AG04450 (cell line): ENCODE measurements around the gene RASGRF2. TPM values are rescaled to one million over a fixed set of nuclear protein-coding genes. Genes with fewer than 3 reads are reported as not detected.
"Not testable (repeated sequence)": the region's sequence is repeated elsewhere in the genome, so short reads cannot be mapped to it uniquely, and the experiment has no call there.

ENCODE experiments used
- CTCF ChIA-PET: fragments of 300-600, 350-600 bp; formaldehyde crosslinking; extraction: SDS; loops from one replicate; lab custom pipeline; 2022; ENCODE audit warnings: antibody characterized with exemption, inconsistent platforms; lab: Charles Lee
- POLR2A ChIA-PET: fragments of 350-600 bp; formaldehyde crosslinking; extraction: SDS; loops from one replicate; lab custom pipeline; 2021; ENCODE audit warnings: antibody characterized with exemption, inconsistent platforms; lab: Yijun Ruan, JAX
- DNase-seq: peaks from one replicate; pipeline ENCODE4 v3.0.0-alpha.2; 2011; ENCODE audit warnings: low read depth, low spot score
- H3K27ac ChIP-seq: one replicate; pipeline ENCODE4 v1.5.1; 2012; ENCODE audit warnings: low read depth, low read length, control low read depth
- H3K27me3 ChIP-seq: one replicate; pipeline ENCODE4 v1.6.0; 2012; ENCODE audit warnings: low read length; ENCODE audit not compliant: control insufficient read depth, insufficient read depth
- H3K4me3 ChIP-seq: 2 replicates; pipeline ENCODE4 v1.5.1; 2011; ENCODE audit warnings: mild to moderate bottlenecking, low read depth, low read length, control low read depth
- H3K9me3 ChIP-seq: 2 replicates; pipeline ENCODE4 v1.5.1; 2012; ENCODE audit warnings: low read length; ENCODE audit not compliant: control insufficient read depth, insufficient read depth
- CTCF ChIP-seq: IDR thresholded peaks from 2 replicates; pipeline ENCODE4 v1.5.1; 2011; ENCODE audit warnings: low read depth, low read length, control low read depth, inconsistent platforms
- polyA plus RNA-seq: library from polyadenylated mRNA; depleted of rRNA; stranded (reverse); fragments of >200 nt; gene quantifications from 2 replicates; pipeline ENCODE4 v1.2.3, GENCODE V29; 2011
- small RNA-seq: library from RNA; depleted of rRNA; stranded (forward); fragments of <200 nt; gene quantifications from one replicate; pipeline ENCODE3, GENCODE V24; 2012; ENCODE audit warnings: low read depth; ENCODE audit not compliant: insufficient read length

RASGRF2 gene
- polyA plus RNA-seq, 1 experiment = 19.5 TPM

GRCh38 chr5:81265101-81265500, 304.9 kb downstream of the RASGRF2 start:
- no peaks in the 10 kb centered on the region for H3K27me3 ChIP-seq
- CTCF ChIA-PET = interaction anchor here (1.2 kb wide), 1 partner anchor 70 kb away, joined by 5 read pairs; no protein-coding TSS in a partner anchor

GRCh38 chr5:81268521-81269196, 308.5 kb downstream of the RASGRF2 start:
- H3K27me3 ChIP-seq = no peaks in the 10 kb centered on the region
- no peak overlapping the region for H3K4me3 ChIP-seq
- peak; percentile 49 for DNase-seq
- H3K27ac ChIP-seq = peak overlapping the region; percentile 68
- ChIA-PET POLR2A (interaction anchor here (0.9 kb wide), 1 partner anchor 47 kb away, joined by 4 read pairs; no protein-coding TSS in a partner anchor), CTCF (interaction anchor here (0.7 to 1.0 kb wide), 2 partner anchors 73 to 193 kb away, joined by 3 to 7 read pairs; no protein-coding TSS in a partner anchor)
- no peak for TF ChIP-seq CTCF
- H3K9me3 ChIP-seq = peaks cover 4% of the 10 kb centered on the region; the same call in 1 of the 2 replicates

More at GRCh38 chr5:81265101-81265500, 304.9 kb downstream of the RASGRF2 start:
- Histone ChIP-seq H3K9me3 (peaks cover 3% of the 10 kb centered on the region; the same call in 1 of the 2 replicates), H3K27ac (no peak overlapping the region), H3K4me3 (no peak overlapping the region)
- no peak for DNase-seq
- POLR2A ChIA-PET = no interaction called here
- TF ChIP-seq CTCF = no peak

- DNase-seq = no peak
- ChIA-PET CTCF (interaction anchor here (0.7 to 1.4 kb wide), 3 partner anchors 30 to 956 kb away, joined by 3 to 6 read pairs (median 3); no protein-coding TSS in a partner anchor), POLR2A (no interaction called here)
- no peak overlapping the region for H3K4me3 ChIP-seq
- no peak overlapping the region for H3K27ac ChIP-seq
- H3K9me3 ChIP-seq = peaks cover 4% of the 10 kb centered on the region; the same call in 1 of the 2 replicates
- H3K27me3 ChIP-seq = no peaks in the 10 kb centered on the region
- TF ChIP-seq CTCF = no peak
These were observed 309.7 kb downstream of the RASGRF2 start for GRCh38 chr5:81269751-81270393.

- CTCF ChIA-PET = interaction anchor here (1.3 to 3.1 kb wide), 4 partner anchors 28 to 955 kb away, joined by 3 to 22 read pairs (median 5); no protein-coding TSS in a partner anchor
These were observed 310.3 kb downstream of the RASGRF2 start for GRCh38 chr5:81270394-81271027.

More at GRCh38 chr5:81270394-81271027, 310.3 kb downstream of the RASGRF2 start:
- H3K9me3 ChIP-seq, H3K27ac ChIP-seq, POLR2A ChIA-PET, DNase-seq, H3K27me3 ChIP-seq, H3K4me3 ChIP-seq: not testable (repeated sequence)

Small RNAs within 50 kb of the gene (small RNA-seq; reads per million reads assigned to genes)
- not detected for gene AC026436.1
